Measurements from ENCODE around the gene CALML4.
"Not testable (repeated sequence)": the region's sequence is repeated elsewhere in the genome, so short reads cannot be mapped to it uniquely, and the experiment has no call there.

CALML4 gene

DNA sequence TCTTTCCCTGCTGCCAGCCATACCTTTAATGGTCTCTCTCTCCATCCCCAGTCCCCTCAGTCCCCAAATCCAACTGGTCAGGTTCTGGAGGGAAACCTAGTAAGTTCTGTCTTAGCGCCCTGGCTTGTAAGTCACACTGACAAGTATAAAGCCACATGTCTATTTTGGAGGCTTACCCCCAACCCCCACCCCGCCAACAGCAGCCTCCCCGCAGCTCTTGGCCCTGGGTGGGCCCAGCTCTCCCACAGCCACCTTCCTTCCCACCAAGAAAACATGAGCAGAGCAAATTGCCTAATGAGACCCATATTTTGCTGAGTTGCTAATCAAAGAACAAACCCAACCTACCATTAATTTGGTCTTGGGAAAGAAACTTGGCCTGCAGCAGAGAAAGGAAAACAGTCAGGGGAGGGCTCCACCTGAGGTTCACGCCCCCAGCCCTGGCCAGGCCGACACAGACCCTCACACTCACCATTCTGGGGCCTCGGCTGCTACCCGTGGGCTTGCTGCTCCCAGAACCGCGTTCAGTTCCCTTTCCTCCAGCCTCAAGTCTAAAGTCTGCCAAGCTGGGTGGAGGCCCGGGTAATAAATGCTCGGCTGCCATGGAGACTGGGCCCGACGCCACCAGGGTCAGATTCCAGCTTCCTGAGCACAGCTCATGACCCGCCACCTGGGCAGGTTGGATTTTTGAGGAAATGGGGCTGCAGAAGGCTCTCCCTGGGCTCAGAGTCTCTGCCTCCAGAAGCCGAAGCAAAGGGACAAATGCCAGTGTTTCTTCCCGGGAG, at the start of gene CALML4:
CALML4 (minus strand) TSS at position 557 of the 782 bp plus-strand sequence; CDS start at position 472, 85 bp downstream.
- peak; percentile 74 for DNase-seq

GRCh38 chr15:68252925-68253534, 47.9 kb upstream of the CALML4 start:
- DNase-seq: peak; percentile 83

GRCh38 chr15:68249058-68249713, 44.1 kb upstream of the CALML4 start:
- DNase-seq: no peak

DNA sequence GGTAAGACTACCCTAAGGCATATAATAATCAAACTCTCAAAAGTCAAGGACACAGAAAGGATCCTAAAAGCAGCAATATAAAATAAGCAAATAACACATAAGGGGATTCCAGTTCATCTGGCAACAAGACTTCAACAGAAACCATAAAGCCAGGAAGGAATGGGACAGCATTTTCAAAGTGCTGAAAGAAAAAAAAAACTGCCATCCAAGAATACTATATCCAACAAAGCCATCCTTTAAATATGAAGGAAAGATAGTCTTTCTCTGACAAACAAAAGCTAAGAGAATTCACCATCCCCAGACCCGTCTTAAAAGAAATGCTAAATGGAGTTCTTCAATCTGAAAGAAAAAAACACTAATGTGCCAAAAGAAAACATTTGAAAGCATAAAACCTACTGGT, 39.1 kb upstream of the CALML4 start:
- DNase-seq: no peak

DNA sequence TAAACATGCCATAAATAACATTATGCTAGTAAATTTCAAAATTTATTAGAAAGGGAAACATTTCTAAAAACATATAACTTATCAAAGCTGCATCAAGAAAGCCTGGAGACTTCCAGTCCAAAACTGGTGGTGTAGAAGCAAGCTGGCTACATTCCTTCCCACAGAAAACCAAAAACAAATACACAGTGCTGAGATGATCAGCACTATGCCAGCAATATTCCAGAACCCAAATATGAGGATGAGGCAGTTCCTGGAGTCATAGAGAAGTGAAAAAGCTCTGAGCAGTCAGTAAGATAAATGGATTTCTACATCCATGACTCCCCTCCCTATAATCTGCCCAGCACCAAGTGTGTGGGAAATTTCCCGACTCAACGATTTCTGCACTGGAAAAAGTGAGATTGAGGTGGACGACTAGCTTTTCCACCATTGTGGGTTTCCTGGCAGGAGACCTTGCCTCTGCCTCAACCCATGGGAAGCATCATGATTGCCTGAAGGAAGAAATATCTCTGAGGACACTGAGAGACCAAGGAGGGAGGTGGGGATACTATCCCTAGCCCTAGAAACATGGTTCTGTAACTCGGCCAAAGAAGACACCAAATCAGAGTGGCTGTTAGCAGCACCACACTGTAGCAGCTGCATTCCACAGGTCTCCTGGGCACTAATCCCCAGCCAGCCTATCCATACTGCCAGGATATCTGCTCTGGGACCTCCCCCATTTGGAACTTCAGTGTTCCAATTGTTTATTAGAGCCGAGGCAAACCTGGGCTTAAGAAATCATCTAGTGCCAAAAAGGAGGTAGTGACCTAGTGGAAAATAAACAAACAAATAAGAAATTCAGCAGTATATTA, 36.2 kb upstream of the CALML4 start:
- no peak for DNase-seq

DNA sequence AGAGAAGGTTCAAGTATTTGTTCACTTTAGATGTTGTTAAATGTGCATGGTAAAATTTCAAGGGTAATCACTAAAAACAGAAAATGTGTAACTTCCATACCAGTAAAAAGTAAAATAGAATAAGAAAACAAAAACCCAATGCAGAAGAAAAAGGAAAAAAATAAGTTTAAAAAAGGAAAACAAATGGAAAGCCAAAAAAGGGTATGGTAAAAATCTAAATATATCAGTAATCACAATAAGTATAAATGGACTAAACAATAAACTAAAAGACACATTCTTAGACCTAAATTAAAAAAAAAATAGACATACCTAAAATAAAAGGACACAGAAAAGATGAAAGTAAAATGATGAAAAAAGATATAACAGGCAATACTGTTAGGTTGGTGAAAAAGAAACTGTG, 33.9 kb upstream of the CALML4 start:
- DNase-seq: no peak

DNA sequence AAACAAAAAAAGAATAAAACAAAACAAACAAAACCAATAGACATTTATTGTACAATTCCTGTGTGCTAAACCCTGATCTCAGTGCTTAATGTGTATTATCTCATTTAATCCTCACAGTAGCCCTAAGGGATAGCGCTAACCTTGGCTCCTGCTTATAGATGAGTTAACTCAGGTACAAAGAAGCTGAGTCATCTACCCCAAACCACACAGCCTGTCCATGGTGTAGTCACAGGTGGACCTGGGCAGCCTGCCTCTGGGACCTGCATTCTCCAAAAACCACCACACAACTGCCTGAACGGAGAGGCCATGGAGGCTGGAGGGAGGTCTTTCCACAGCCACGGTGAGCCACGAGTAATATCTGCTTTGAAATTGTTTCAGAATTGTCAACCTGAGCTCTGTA, 29.9 kb upstream of the CALML4 start:
- DNase-seq: no peak

DNA sequence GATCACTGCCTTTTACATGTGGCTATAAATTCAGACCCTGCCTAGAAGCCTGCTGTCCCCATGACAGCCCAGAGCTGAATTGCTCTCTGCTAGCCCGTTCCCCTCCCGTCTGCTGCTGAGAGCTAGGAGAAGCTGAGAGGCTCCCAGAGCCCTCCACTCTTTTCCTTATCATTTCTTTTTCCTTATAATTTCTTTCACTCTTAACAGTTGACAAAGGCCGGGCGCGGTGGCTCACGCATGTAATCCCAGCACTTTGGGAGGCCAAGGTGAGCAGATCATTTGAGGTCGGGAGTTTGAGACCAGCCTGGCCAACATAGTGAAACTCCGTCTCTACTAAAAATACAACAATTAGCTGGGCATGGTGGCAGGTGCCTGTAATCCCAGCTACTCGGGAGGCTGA, 29.4 kb upstream of the CALML4 start:
- not testable (repeated sequence) for DNase-seq

GRCh38 chr15:68234060-68234459, 28.9 kb upstream of the CALML4 start:
- no peak for DNase-seq

DNA sequence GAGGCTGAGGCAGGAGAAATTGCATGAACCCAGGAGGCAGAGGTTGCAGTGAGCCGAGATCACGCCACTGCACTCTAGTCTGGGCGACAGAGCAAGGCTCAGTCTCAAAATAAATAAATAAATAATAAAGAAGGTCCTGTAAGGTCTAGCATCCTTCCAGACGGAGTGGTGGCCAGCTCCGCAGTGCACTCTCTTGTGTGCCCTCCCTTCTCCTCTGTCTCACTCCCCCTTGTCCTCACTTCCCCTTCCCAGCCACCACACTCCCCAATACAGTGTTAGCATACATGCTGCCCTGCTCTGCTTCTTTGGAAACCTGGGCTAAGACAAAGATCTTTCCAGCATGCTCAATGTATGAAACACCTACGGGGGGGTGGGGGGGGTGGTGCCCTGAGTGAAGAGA, 27.8 kb upstream of the CALML4 start:
- no peak for DNase-seq

DNA sequence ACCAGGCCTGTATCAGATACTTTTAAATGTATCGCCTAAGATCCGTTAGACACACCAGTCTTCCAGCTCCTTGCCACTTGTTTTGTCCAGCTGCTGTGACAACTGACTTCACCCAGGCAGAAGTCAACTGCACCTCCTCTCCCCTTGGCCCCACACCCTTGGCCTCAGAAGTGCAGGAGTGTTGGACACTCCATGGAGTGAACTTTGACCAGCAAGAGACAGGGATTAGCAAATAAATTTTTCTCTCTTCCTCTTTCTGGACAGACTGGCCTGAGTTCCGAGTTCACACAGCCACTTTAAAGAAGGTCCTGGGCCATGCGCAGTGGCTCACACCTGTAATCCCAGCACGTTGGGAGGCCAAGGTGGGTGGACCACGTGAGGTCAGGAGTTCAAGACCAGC, 27.3 kb upstream of the CALML4 start:
- no peak for DNase-seq

GRCh38 chr15:68231102-68231818, 26.1 kb upstream of the CALML4 start:
- DNase-seq: no peak

- peak; percentile 37 for DNase-seq
Measured at GRCh38 chr15:68230157-68231100, 25.3 kb upstream of the CALML4 start.

DNA sequence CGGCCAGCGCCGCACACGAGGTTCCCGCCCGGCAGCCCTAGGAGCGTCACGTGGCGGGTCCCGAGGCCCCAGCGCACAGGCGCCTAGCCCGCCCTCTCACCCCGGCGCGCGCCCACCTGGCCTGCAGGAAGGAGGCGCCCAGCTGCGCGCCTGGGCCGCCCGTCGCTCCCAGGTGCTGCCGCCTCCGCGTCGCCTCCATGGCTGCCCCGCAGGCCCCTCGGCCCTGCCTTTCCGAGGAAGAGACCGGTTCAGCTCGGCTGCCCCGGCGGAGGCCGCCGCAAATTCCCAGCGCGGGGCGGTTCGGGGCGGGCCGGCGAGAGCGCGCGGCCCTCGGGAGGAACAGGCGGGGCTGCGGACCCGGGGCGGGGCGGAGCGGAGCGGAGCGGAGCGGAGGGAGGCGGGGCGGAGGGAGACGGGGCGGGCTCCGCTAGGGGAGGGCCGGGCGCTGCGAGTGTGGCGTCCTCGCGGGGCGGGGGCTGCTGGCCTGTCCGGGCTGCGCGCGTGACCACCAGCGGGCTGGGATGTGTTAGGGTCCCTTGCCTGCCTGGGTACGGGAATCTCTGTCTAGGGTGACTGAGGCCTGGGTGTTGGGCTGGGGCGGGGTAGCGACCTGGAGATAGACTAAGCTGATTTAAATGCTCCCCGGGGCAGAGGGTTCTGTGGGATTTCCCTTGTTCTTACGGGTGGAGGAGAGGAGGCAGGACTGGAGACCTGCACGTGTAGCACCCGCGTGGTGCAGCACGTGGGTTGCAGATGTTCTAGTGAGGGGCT, 24.4 kb upstream of the CALML4 start, which contains the start of gene CLN6:
CLN6 (minus strand) TSS at position 343 of the 771 bp plus-strand sequence; CDS start at position 199, 144 bp downstream.
- peak; percentile 86 for DNase-seq

- no peak for DNase-seq
Measured at GRCh38 chr15:68228971-68229385, 23.8 kb upstream of the CALML4 start.

- DNase-seq: peak; percentile 49
Measured at GRCh38 chr15:68228143-68228970, 23.2 kb upstream of the CALML4 start.

GRCh38 chr15:68227643-68228142, 22.6 kb upstream of the CALML4 start:
- DNase-seq: no peak

- DNase-seq: not testable (repeated sequence)
Measured at GRCh38 chr15:68225442-68225841, 20.3 kb upstream of the CALML4 start.
